ENCODE results near the gene IFNA16.
"Not testable (repeated sequence)": the region's sequence is repeated elsewhere in the genome, so short reads cannot be mapped to it uniquely, and the experiment has no call there.

IFNA16 gene

GRCh38 chr9:21217211-21217610 is at the start of gene IFNA16:
Gene IFNA16 (minus strand): TSS chr9:21217311. CDS start chr9:21217305, 6 bp downstream.
- CTCF ChIA-PET, result interaction anchor here (1.2 to 1.6 kb wide), 2 partner anchors 18 to 217 kb away, joined by 4 to 5 read pairs; no protein-coding TSS in a partner anchor

DNA sequence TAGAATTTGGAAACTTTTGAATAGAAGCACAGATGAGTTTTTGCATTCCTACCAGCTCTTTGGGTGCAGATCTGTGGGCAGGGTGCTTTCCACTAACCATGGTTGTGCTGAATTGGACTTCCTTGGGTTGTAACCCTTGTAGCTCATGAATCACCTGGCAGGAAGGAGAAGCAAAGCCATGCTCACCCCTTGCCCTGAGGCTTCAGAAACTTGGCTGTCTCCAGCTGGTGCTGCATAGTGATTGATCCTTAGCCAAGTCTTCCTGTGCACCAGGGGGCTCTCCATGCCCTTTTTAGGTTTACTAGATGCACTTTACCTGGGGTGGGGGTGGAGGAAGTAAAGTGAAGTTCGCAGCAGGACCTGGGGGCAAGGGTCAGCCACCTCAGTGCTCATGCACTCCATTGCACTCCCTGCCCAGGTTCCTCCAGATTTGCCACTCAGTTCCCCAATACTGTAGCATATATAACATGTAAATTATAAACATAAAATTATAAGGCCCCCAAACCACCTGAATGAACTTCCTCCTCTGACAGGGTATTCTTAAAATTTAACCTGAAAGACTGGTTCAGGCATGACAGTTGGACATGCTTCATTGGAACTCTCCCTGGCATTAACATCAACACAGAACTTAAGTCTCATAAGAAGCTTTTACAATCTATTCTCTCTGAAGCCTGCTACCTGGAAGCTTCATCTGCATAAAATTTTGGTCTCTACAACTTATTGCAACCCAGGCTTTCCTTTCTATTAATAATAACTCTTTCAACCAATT is 48.5 kb upstream of the IFNA16 start:
- ChIA-PET CTCF (interaction anchor here (0.6 to 0.8 kb wide), 4 partner anchors 12 to 1469 kb away, joined by 4 to 6 read pairs (median 6); no protein-coding TSS in a partner anchor), POLR2A (no interaction called here)
- no peaks in the 10 kb centered on the region for H3K36me3 ChIP-seq (ENCODE audit: control insufficient read depth in 2 of 2, insufficient read depth in 1 of 2, low read length in 2 of 2)
- H3K27ac ChIP-seq (ENCODE audit: extremely low read depth, low read depth, low read length), result no peak overlapping the region
- no peak for TF ChIP-seq REPIN1 (tag by site-specific recombination; IDR thresholded peaks at IDR 0.05; ENCODE audit: low read depth)
- no peak overlapping the region for H3K4me3 ChIP-seq (ENCODE audit: low read depth, low read length)
- no peaks in the 10 kb centered on the region for H3K4me1 ChIP-seq (ENCODE audit: control insufficient read depth, insufficient read depth, low read length)
- no peaks in the 10 kb centered on the region for H3K9me3 ChIP-seq (ENCODE audit: control insufficient read depth, insufficient read depth, low read depth, low read length)

More at GRCh38 chr9:21217211-21217610, at the start of gene IFNA16:
- POLR2A ChIA-PET; H3K27ac ChIP-seq (ENCODE audit: extremely low read depth, low read depth, low read length); H3K4me1 ChIP-seq (ENCODE audit: control insufficient read depth, insufficient read depth, low read length); H3K36me3 ChIP-seq (ENCODE audit: control insufficient read depth in 2 of 2, insufficient read depth in 1 of 2, low read length in 2 of 2); H3K4me3 ChIP-seq (ENCODE audit: low read depth, low read length); H3K9me3 ChIP-seq (ENCODE audit: control insufficient read depth, insufficient read depth, low read depth, low read length): not testable (repeated sequence)

DNA sequence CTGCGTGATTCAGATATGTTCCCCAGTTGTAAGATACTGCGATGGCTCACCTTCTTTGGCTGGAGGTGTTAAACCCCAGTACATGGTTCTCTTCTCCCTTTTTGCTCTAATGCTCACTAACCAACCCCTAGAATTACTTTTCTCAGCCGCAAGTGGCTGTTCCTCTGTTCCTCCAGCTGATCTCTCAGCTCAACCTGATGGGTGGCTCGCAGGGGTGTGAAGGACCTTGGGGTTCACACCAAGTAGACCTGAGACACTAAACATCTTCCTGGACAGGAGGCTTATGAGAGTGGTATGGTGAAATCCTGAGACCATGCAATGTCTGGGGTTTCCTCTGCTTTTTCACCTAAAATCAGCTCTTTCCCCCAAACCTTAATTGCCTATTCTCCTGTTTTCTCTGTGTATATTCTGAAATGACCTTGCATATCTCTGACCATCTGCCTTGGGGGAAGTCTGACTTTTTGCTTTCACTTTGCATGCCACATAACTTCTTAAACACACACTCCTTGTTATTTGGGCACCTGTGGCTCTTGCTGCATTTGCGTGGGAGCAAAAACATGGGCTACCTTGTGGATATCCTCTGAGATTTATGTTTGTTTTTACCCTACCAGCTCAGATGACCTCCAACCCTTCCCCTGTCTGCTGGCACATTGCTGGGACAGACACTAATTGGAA is 38.6 kb upstream of the IFNA16 start:
- ChIA-PET POLR2A (interaction anchor here (0.5 kb wide), 1 partner anchor 553 kb away, joined by 3 read pairs; no protein-coding TSS in a partner anchor), CTCF (interaction anchor here (0.6 kb wide), 1 partner anchor 523 kb away, joined by 3 read pairs; no protein-coding TSS in a partner anchor)
- TF ChIP-seq GLI4 (tag by site-specific recombination; IDR thresholded peaks at IDR 0.05), result no peak
- no peak for TF ChIP-seq ZNF707 (tag by site-specific recombination; IDR thresholded peaks at IDR 0.05)
- no peak for TF ChIP-seq ZNF362 (tag by site-specific recombination; IDR thresholded peaks at IDR 0.05)
- no peak for TF ChIP-seq ZNF776 (tag by site-specific recombination; IDR thresholded peaks at IDR 0.05; ENCODE audit: borderline replicate concordance)
- 0 out of 2 replicates have a peak, but pooled peaks have one; percentile 20 for TF ChIP-seq SCRT2 (tag by site-specific recombination; IDR thresholded peaks at IDR 0.05)
- no peak overlapping the region for H3K27ac ChIP-seq (ENCODE audit: extremely low read depth, low read depth, low read length)
- H3K9me3 ChIP-seq (ENCODE audit: control insufficient read depth, insufficient read depth, low read depth, low read length), result no peaks in the 10 kb centered on the region
- no peak overlapping the region for H3K4me3 ChIP-seq (ENCODE audit: low read depth, low read length)
- no peaks in the 10 kb centered on the region for H3K36me3 ChIP-seq (ENCODE audit: control insufficient read depth in 2 of 2, insufficient read depth in 1 of 2, low read length in 2 of 2)
- H3K4me1 ChIP-seq (ENCODE audit: control insufficient read depth, insufficient read depth, low read length), result no peaks in the 10 kb centered on the region

- Histone ChIP-seq H3K4me1 (ENCODE audit: control insufficient read depth, insufficient read depth, low read length) (no peaks in the 10 kb centered on the region), H3K36me3 (ENCODE audit: control insufficient read depth in 2 of 2, insufficient read depth in 1 of 2, low read length in 2 of 2) (no peaks in the 10 kb centered on the region), H3K9me3 (ENCODE audit: control insufficient read depth, insufficient read depth, low read depth, low read length) (no peaks in the 10 kb centered on the region), H3K27ac (ENCODE audit: extremely low read depth, low read depth, low read length) (no peak overlapping the region), H3K4me3 (ENCODE audit: low read depth, low read length) (no peak overlapping the region)
- ChIA-PET CTCF (interaction anchor here (0.5 to 3.8 kb wide), 50 partner anchors 9 to 1196 kb away, joined by 3 to 33 read pairs (median 5); no protein-coding TSS in a partner anchor), POLR2A (interaction anchor here (2.1 kb wide), 1 partner anchor 549 kb away, joined by 5 read pairs; the partner anchor contains the start of gene MTAP)
- TF ChIP-seq, protein P1, sequence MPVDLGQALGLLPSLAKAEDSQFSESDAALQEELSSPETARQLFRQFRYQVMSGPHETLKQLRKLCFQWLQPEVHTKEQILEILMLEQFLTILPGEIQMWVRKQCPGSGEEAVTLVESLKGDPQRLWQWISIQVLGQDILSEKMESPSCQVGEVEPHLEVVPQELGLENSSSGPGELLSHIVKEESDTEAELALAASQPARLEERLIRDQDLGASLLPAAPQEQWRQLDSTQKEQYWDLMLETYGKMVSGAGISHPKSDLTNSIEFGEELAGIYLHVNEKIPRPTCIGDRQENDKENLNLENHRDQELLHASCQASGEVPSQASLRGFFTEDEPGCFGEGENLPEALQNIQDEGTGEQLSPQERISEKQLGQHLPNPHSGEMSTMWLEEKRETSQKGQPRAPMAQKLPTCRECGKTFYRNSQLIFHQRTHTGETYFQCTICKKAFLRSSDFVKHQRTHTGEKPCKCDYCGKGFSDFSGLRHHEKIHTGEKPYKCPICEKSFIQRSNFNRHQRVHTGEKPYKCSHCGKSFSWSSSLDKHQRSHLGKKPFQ (tag by site-specific recombination; IDR thresholded peaks at IDR 0.05), result no peak
- TF ChIP-seq ZNF513 (tag by site-specific recombination; IDR thresholded peaks at IDR 0.05) (no peak), BCL11A (tag by site-specific recombination; IDR thresholded peaks at IDR 0.05; ENCODE audit: low read depth) (no peak), PRDM4 (tag by site-specific recombination; IDR thresholded peaks at IDR 0.05) (no peak), SETDB1 (IDR thresholded peaks at IDR 0.05; ENCODE audit: insufficient read length, low read length) (no peak), ZNF664 (tag by site-specific recombination; IDR thresholded peaks at IDR 0.05) (no peak), ZBTB44 (tag by site-specific recombination; IDR thresholded peaks at IDR 0.05) (no peak), PRDM1 (tag by site-specific recombination; IDR thresholded peaks at IDR 0.05) (peak; percentile 88)
Observed at GRCh38 chr9:21252721-21253547, 35.8 kb upstream of the IFNA16 start.
